H9 (cell line): ENCODE measurements around the gene NSUN2. TPM values are rescaled to one million over a fixed set of nuclear protein-coding genes. Genes with fewer than 3 reads are reported as not detected.
A peak's percentile ranks its signal among the peaks of the same experiment; 100 is the strongest.

Experiments used
- DNase-seq: peaks from one replicate; pipeline ENCODE4 v3.0.0-alpha.2; 2017
- H2AFZ ChIP-seq: one replicate; pipeline ENCODE4 v1.6.1; 2013; ENCODE audit warnings: mild to moderate bottlenecking, low read length, control low read depth, moderate library complexity
- H2AK5ac ChIP-seq: 2 replicates; pipeline ENCODE4 v1.6.1; 2013; ENCODE audit warnings: low read length, control low read depth, mixed read lengths; ENCODE audit not compliant: insufficient read length
- H2BK120ac ChIP-seq: one replicate; pipeline ENCODE4 v1.6.1; 2013; ENCODE audit warnings: low read depth, mild to moderate bottlenecking, low read length, control low read depth, inconsistent platforms; ENCODE audit not compliant: poor library complexity, severe bottlenecking
- H2BK12ac ChIP-seq: 2 replicates; pipeline ENCODE4 v1.6.1; 2013; ENCODE audit warnings: low read length, control low read depth, mixed read lengths, low read depth; ENCODE audit not compliant: insufficient read length
- H2BK15ac ChIP-seq: 2 replicates; pipeline ENCODE4 v1.6.1; 2013; ENCODE audit warnings: low read depth, low read length, control low read depth
- H2BK20ac ChIP-seq: one replicate; pipeline ENCODE4 v1.6.1; 2013; ENCODE audit warnings: low read depth, mild to moderate bottlenecking, low read length, control low read depth, inconsistent platforms; ENCODE audit not compliant: poor library complexity, severe bottlenecking
- H2BK5ac ChIP-seq: 2 replicates; pipeline ENCODE4 v1.6.1; 2013; ENCODE audit warnings: low read length, control low read depth, mixed read lengths; ENCODE audit not compliant: insufficient read length
- H3K14ac ChIP-seq: 2 replicates; pipeline ENCODE4 v1.6.1; 2013; ENCODE audit warnings: low read length, control low read depth; ENCODE audit not compliant: insufficient read depth
- H3K18ac ChIP-seq: 2 replicates; pipeline ENCODE4 v1.6.1; 2013; ENCODE audit warnings: low read depth, mild to moderate bottlenecking, mixed read lengths, low read length, control low read depth; ENCODE audit not compliant: insufficient read length
- H3K23ac ChIP-seq: 2 replicates; pipeline ENCODE4 v1.6.1; 2013; ENCODE audit warnings: low read length, control low read depth, mixed read lengths, low read depth; ENCODE audit not compliant: insufficient read length
- H3K23me2 ChIP-seq: 2 replicates; pipeline ENCODE4 v1.6.1; 2013; ENCODE audit warnings: low read depth, mild to moderate bottlenecking, mixed read lengths, low read length, control low read depth; ENCODE audit not compliant: insufficient read length, poor library complexity, severe bottlenecking
- H3K27ac ChIP-seq: 2 replicates; pipeline ENCODE4 v1.5.1; 2013; ENCODE audit warnings: low read length, control low read depth, mixed read lengths, low read depth; ENCODE audit not compliant: insufficient read length
- H3K27me3 ChIP-seq: 2 replicates; pipeline ENCODE4 v1.6.1; 2013; ENCODE audit warnings: low read length, control low read depth, inconsistent platforms; ENCODE audit not compliant: insufficient read depth
- H3K4ac ChIP-seq: 2 replicates; pipeline ENCODE4 v1.6.1; 2013; ENCODE audit warnings: low read depth, mild to moderate bottlenecking, control low read depth, inconsistent platforms, low read length, moderate library complexity
- H3K4me1 ChIP-seq: 2 replicates; pipeline ENCODE4 v1.6.1; 2013; ENCODE audit warnings: low read length, control low read depth, inconsistent platforms; ENCODE audit not compliant: insufficient read depth
- H3K4me2 ChIP-seq: 2 replicates; pipeline ENCODE4 v1.6.1; 2013; ENCODE audit warnings: low read length, control low read depth, mixed read lengths; ENCODE audit not compliant: insufficient read length, insufficient read depth
- H3K56ac ChIP-seq: 2 replicates; pipeline ENCODE4 v1.6.1; 2013; ENCODE audit warnings: low read depth, mild to moderate bottlenecking, mixed read lengths, low read length, control low read depth; ENCODE audit not compliant: insufficient read length
- H3K79me1 ChIP-seq: 2 replicates; pipeline ENCODE4 v1.6.1; 2013; ENCODE audit warnings: low read depth, mild to moderate bottlenecking, moderate library complexity, low read length, control low read depth, inconsistent platforms; ENCODE audit not compliant: insufficient read depth, poor library complexity, severe bottlenecking
- H3K79me2 ChIP-seq: 2 replicates; pipeline ENCODE4 v1.6.1; 2013; ENCODE audit warnings: low read length, control low read depth, inconsistent platforms; ENCODE audit not compliant: insufficient read depth
- H3K9ac ChIP-seq: 2 replicates; pipeline ENCODE4 v1.6.1; 2013; ENCODE audit warnings: low read length, control low read depth, mixed read lengths; ENCODE audit not compliant: insufficient read length; ENCODE audit errors: extremely low read depth
- H3K9me3 ChIP-seq: one replicate; pipeline ENCODE4 v1.6.1; 2013; ENCODE audit warnings: low read depth, low read length, inconsistent platforms; ENCODE audit not compliant: control insufficient read depth
- H3T11ph ChIP-seq: one replicate; pipeline ENCODE4 v1.6.1; 2013; ENCODE audit warnings: mild to moderate bottlenecking, low read length, control low read depth, inconsistent platforms
- H4K20me1 ChIP-seq: one replicate; pipeline ENCODE4 v1.6.1; 2013; ENCODE audit not compliant: control insufficient read depth, insufficient read length, insufficient read depth
- H4K5ac ChIP-seq: 2 replicates; pipeline ENCODE4 v1.6.1; 2013; ENCODE audit warnings: low read depth, mild to moderate bottlenecking, mixed read lengths, low read length, control low read depth; ENCODE audit not compliant: insufficient read length
- H4K8ac ChIP-seq: replicated peaks from 2 replicates; pipeline ENCODE4 v1.6.1; 2013; ENCODE audit warnings: low read length, control low read depth, mixed read lengths, low read depth; ENCODE audit not compliant: insufficient read length
- H4K91ac ChIP-seq: 2 replicates; pipeline ENCODE4 v1.6.1; 2013; ENCODE audit warnings: low read depth, mild to moderate bottlenecking, moderate library complexity, mixed read lengths, low read length, control low read depth; ENCODE audit not compliant: insufficient read length
- H3K27ac Mint-ChIP-seq, 3 experiments: 2 replicates in 2 of 3; 3 replicates in 1 of 3; pipeline ENCODE4 v1.8.0; 2020 to 2021; ENCODE audit warnings: mixed read lengths in 3 of 3, mild to moderate bottlenecking in 1 of 3, moderate library complexity in 1 of 3
- H3K27me3 Mint-ChIP-seq: 2 replicates; pipeline ENCODE4 v1.8.0; 2021; ENCODE audit warnings: low read depth, mild to moderate bottlenecking, moderate library complexity, mixed read lengths
- H3K36me3 Mint-ChIP-seq, 3 experiments: 2 replicates in 2 of 3; 3 replicates in 1 of 3; pipeline ENCODE4 v1.8.0; 2020 to 2021; ENCODE audit warnings: low read depth in 3 of 3, mixed read lengths in 3 of 3; ENCODE audit not compliant: insufficient read depth in 1 of 3
- H3K4me1 Mint-ChIP-seq, 2 experiments: 2 replicates each; pipeline ENCODE4 v1.8.0; 2020; ENCODE audit warnings: mixed read lengths in 2 of 2
- H3K4me3 Mint-ChIP-seq, 2 experiments: 2 replicates in 1 of 2; 3 replicates in 1 of 2; pipeline ENCODE4 v1.8.0; 2020 to 2021; ENCODE audit warnings: mild to moderate bottlenecking in 2 of 2, mixed read lengths in 2 of 2, moderate library complexity in 1 of 2
- H3K9me3 Mint-ChIP-seq, 2 experiments: 2 replicates in 1 of 2; 3 replicates in 1 of 2; pipeline ENCODE4 v1.8.0; 2020; ENCODE audit warnings: mild to moderate bottlenecking in 2 of 2, mixed read lengths in 2 of 2, moderate library complexity in 1 of 2
- CTCF ChIP-seq: fragments of 200-600 bp; sonication (generic); conservative IDR thresholded peaks from 3 replicates; pipeline ENCODE4 v1.8.0; 2021; ENCODE audit warnings: antibody characterized with exemption, mild to moderate bottlenecking
- WGBS: extraction: QIAGEN DNeasy Blood & Tissue Kit; methylation state at CpG from one replicate; pipeline ENCODE4 v1.1.7; 2013; ENCODE audit warnings: missing lambda C conversion rate, low lambda C conversion rate, mixed read lengths; ENCODE audit not compliant: insufficient read length; ENCODE audit errors: extremely low coverage; 5-methylcytosine and 5-hydroxymethylcytosine counted together
- total RNA-seq: library from RNA; stranded (reverse); gene quantifications from 2 replicates; pipeline ENCODE4 v1.2.1, GENCODE V29; 2021

Gene NSUN2
- total RNA-seq, 1 experiment from 2014 or later: 115 TPM

GRCh38 chr5:6584101-6584645, 48.7 kb downstream of the NSUN2 start:
- H2AK5ac ChIP-seq: no peak overlapping the region
- no peak overlapping the region for H2AFZ ChIP-seq
- no peak overlapping the region for H3K23ac ChIP-seq
- H4K91ac ChIP-seq: no peak overlapping the region
- H3K4me1 ChIP-seq: peaks cover 4% of the 10 kb centered on the region; the same call in 1 of the 2 replicates
- no peak overlapping the region for H2BK120ac ChIP-seq
- no peak overlapping the region for H3K27ac ChIP-seq
- no peak overlapping the region for H2BK15ac ChIP-seq
- no peak overlapping the region for H2BK12ac ChIP-seq
- H3K23me2 ChIP-seq: peaks cover 5% of the 10 kb centered on the region
- WGBS: no CpG with 5 or more reads among the region's 6 CpGs
- H2BK5ac ChIP-seq: no peak overlapping the region
- H3K4me1 Mint-ChIP-seq: peaks cover 9 to 11% of the 10 kb centered on the region in 2 experiments
- H4K20me1 ChIP-seq: no peaks in the 10 kb centered on the region
- no peak for DNase-seq
- H3T11ph ChIP-seq: no peak overlapping the region
- H3K79me2 ChIP-seq: no peaks in the 10 kb centered on the region
- no peaks in the 10 kb centered on the region for H3K79me1 ChIP-seq
- no peak overlapping the region for H3K4ac ChIP-seq
- H3K9me3 Mint-ChIP-seq: peaks cover 0 to under 1% of the 10 kb centered on the region in 2 experiments; a peak in 1 of 5 replicates
- H3K14ac ChIP-seq: no peak overlapping the region
- no peak overlapping the region for H3K27ac Mint-ChIP-seq
- peaks cover 5% of the 10 kb centered on the region; the same call in 1 of the 2 replicates for H3K27me3 ChIP-seq
- no peak overlapping the region for H4K5ac ChIP-seq
- H3K9me3 ChIP-seq: no peaks in the 10 kb centered on the region
- no peak overlapping the region for H4K8ac ChIP-seq
- H2BK20ac ChIP-seq: no peak overlapping the region
- no peak overlapping the region for H3K9ac ChIP-seq
- H3K27me3 Mint-ChIP-seq: peaks cover 73% of the 10 kb centered on the region
- no peak overlapping the region for H3K18ac ChIP-seq
- H3K4me3 Mint-ChIP-seq: peak overlapping the region; percentile 44 to 73
- no peak overlapping the region for H3K56ac ChIP-seq
- no peaks in the 10 kb centered on the region for H3K36me3 Mint-ChIP-seq
- H3K4me2 ChIP-seq: no peak overlapping the region
- TF ChIP-seq CTCF: no peak
